Chondrocyte (in vitro differentiated cells): ENCODE data around the gene AGBL4. TPM values are rescaled to one million over a fixed set of nuclear protein-coding genes. Genes with fewer than 3 reads are reported as not detected.

ENCODE experiments used
- DNase-seq: peaks from one replicate; pipeline ENCODE4 v3.0.0; 2021; ENCODE audit warnings: mixed read lengths, low spot score
- H3K27ac Mint-ChIP-seq: one replicate; pipeline ENCODE4 v1.8.0; 2021; ENCODE audit warnings: mild to moderate bottlenecking, moderate library complexity, mixed read lengths; ENCODE audit not compliant: unreplicated experiment
- H3K27me3 Mint-ChIP-seq: 2 replicates; pipeline ENCODE4 v1.8.0; 2021; ENCODE audit warnings: low read depth, mixed read lengths
- H3K36me3 Mint-ChIP-seq: 2 replicates; pipeline ENCODE4 v1.8.0; 2021; ENCODE audit warnings: low read depth, mixed read lengths
- H3K4me1 Mint-ChIP-seq: 2 replicates; pipeline ENCODE4 v1.8.0; 2021; ENCODE audit warnings: low read depth, mild to moderate bottlenecking, mixed read lengths
- H3K4me3 Mint-ChIP-seq: one replicate; pipeline ENCODE4 v1.8.0; 2021; ENCODE audit warnings: mild to moderate bottlenecking, moderate library complexity, mixed read lengths; ENCODE audit not compliant: unreplicated experiment
- H3K9me3 Mint-ChIP-seq: 2 replicates; pipeline ENCODE4 v1.8.0; 2021; ENCODE audit warnings: low read depth, mixed read lengths
- CTCF ChIP-seq: fragments of 200-600 bp; sonication (generic); IDR thresholded peaks from 2 replicates; pipeline ENCODE4 v1.5.0; 2021; ENCODE audit warnings: antibody characterized with exemption, mild to moderate bottlenecking, moderate library complexity
- total RNA-seq: library from RNA; stranded (reverse); gene quantifications from 3 replicates; pipeline ENCODE4 v1.2.1, GENCODE V29; 2021

AGBL4 gene
- total RNA-seq, 1 donor from 2014 or later, result not detected

DNA sequence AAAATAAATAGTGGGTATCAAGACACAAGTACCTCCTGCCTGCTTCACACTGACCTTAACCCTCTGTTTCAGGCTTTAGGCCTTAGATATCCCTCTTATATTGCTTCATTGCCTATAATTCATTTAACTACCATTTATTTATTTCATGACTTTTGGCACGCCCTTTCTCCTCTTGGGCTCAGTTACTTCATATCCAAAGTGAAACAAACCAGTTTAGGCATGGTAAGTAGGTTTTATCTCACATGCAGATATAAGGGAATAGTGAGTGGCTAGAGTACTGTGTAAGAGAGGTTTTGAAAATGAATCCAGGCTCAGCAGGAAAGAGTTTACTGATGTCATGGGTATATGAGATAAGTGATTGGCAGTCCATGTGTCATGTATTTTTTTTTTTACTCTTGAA, 1177.3 kb downstream of the AGBL4 start:
- Mint-ChIP-seq H3K36me3 (no peaks in the 10 kb centered on the region), H3K27ac (no peak overlapping the region), H3K4me1 (no peaks in the 10 kb centered on the region), H3K4me3 (no peak overlapping the region), H3K9me3 (no peaks in the 10 kb centered on the region), H3K27me3 (peaks cover 12% of the 10 kb centered on the region)
- no peak for TF ChIP-seq CTCF
- DNase-seq, result no peak

DNA sequence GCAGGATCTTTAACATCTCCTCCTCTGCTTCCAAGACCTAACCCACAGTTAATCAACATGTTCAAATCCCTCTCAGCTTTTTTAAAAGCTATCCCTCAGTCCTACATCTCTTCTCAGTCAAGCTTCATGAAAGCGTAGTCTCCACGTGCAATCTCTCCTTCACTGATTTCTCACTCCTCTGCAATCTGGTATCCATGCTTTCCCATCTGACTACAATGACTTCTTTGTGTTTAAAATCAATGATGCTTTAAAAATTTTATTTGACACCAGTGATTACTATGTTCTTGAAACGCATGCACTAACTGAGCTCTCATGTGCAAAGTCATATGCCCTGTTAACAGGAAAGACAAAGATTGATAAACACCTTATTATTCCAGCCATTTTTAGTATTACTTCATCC, 1179.6 kb downstream of the AGBL4 start:
- no peak for TF ChIP-seq CTCF
- no peak for DNase-seq
- Mint-ChIP-seq H3K27me3 (peaks cover 14% of the 10 kb centered on the region), H3K9me3 (no peaks in the 10 kb centered on the region), H3K4me1 (no peaks in the 10 kb centered on the region), H3K4me3 (no peak overlapping the region), H3K27ac (no peak overlapping the region), H3K36me3 (no peaks in the 10 kb centered on the region)

DNA sequence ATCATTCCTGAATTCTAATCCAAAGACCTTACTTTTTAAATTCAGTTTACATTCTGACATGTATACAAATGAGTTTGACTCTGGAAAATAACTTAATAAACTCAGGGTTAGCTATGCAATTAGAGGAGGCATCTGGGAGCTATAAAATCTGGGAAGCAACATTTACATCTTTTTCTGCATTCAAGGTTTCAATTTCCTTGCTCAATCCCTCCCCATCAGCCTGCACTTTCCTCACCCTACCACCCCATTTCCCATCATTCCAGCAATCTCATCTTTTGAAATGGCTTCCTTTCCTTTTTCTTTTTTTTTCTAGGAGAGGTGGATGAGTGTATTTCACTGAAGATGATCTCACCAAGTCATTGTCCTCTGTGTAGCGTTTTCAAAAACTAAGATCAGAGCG, 1181.8 kb downstream of the AGBL4 start:
- H3K36me3 Mint-ChIP-seq, result no peaks in the 10 kb centered on the region
- H3K27ac Mint-ChIP-seq, result no peak overlapping the region
- no peaks in the 10 kb centered on the region for H3K9me3 Mint-ChIP-seq

DNA sequence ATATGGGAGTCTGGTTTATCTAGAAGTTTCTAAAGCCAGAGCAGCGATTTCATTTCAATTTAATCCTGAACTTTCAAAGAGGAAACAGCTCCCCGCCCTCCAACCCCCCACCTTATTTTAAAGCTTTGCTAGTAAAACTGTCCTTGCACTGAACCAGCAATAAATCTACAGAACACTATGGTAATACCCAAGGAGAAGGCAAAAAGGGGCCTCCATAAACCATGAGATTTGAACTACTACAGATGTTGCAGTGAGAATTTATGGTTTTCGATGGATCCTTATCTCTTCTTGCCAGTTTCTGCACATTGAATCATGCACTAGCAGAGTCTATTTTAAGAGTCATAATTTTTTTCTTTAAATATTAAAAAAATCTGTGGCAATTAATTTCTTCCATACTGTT, 1182.3 kb downstream of the AGBL4 start:
- no peak for TF ChIP-seq CTCF
- H3K36me3 Mint-ChIP-seq, result no peaks in the 10 kb centered on the region
- no peak for DNase-seq
- H3K9me3 Mint-ChIP-seq, result no peaks in the 10 kb centered on the region
- peaks cover 25% of the 10 kb centered on the region for H3K27me3 Mint-ChIP-seq
- H3K27ac Mint-ChIP-seq, result no peak overlapping the region
- H3K4me1 Mint-ChIP-seq, result no peaks in the 10 kb centered on the region
- H3K4me3 Mint-ChIP-seq, result no peak overlapping the region

More for the DNA sequence above, 1181.8 kb downstream of the AGBL4 start:
- TF ChIP-seq CTCF, result no peak
- DNase-seq, result no peak
- Mint-ChIP-seq H3K4me3 (no peak overlapping the region), H3K27me3 (peaks cover 24% of the 10 kb centered on the region), H3K4me1 (no peaks in the 10 kb centered on the region)

- DNase-seq, result no peak
- Mint-ChIP-seq H3K4me3 (no peak overlapping the region), H3K4me1 (no peaks in the 10 kb centered on the region), H3K27me3 (peaks cover 10% of the 10 kb centered on the region), H3K36me3 (no peaks in the 10 kb centered on the region), H3K9me3 (no peaks in the 10 kb centered on the region), H3K27ac (no peak overlapping the region)
- no peak for TF ChIP-seq CTCF
These were observed 1192.4 kb downstream of the AGBL4 start for GRCh38 chr1:48831120-48831978.
